NOMO-1 treated with DMSO at 0.1 percent for 48 hours (cell line): ENCODE data around the gene ATAD3B.

ENCODE experiments used
- DNase-seq: peaks from one replicate; lab custom pipeline; 2025; ENCODE audit not compliant: unreplicated experiment; lab: John Stamatoyannopoulos, UW

Gene ATAD3B

DNA sequence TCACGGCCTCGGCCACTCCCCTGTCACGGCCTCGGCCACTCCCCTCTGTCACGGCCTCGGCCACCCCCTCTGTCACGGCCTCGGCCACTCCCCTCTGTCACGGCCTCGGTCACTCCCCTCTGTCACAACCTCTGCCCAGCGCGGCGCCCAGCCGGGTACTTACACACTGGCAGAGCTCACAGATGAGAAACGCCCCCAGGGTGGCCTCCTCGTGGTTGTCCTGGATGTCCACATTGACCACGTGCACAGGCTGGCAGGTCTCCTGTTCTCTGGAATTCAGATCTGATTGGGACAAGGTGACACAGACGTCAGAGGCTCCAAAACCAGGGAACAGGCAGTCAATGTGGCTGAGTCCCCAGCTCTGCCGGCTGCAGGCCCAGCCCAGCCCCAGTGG lies 72.1 kb downstream of the ATAD3B start:
- DNase-seq: no peak

DNA sequence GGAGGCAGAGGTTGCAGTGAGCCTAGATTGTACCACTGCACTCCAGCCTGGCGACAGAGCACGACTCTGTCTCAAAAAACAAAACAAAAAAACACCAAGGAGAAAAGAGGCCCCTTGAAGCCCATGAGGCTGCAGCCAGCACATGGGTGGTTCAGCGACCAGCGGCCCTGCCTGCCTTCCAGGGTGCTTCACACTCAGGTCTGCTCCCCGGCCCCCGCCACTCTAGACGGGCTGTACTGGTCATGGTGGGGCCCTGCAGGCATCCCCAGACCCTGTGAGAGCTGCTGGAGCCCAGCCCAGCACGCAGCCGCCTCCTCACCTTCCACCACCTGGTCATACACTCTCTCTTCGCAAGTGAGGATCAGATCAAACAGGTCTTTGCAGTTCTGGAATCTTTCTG lies 73.0 kb downstream of the ATAD3B start:
- DNase-seq: no peak
